Osteoblast (primary cell): Measurements from ENCODE around the gene MAST3. TPM values are rescaled to one million over a fixed set of nuclear protein-coding genes. Genes with fewer than 3 reads are reported as not detected.

ENCODE experiments used
- DNase-seq: peaks from one replicate; pipeline ENCODE4 v3.0.0; 2011; ENCODE audit warnings: low spot score, mixed read lengths; ENCODE audit not compliant: insufficient read length; ENCODE audit errors: missing footprints
- H2AFZ ChIP-seq: 2 replicates; pipeline ENCODE4 v1.6.0; 2011; ENCODE audit warnings: mild to moderate bottlenecking, low read length
- H3K27ac ChIP-seq: 2 replicates; pipeline ENCODE4 v1.5.1; 2011; ENCODE audit warnings: mild to moderate bottlenecking, low read depth, low read length, moderate library complexity
- H3K27me3 ChIP-seq: 2 replicates; pipeline ENCODE4 v1.6.0; 2012; ENCODE audit warnings: mild to moderate bottlenecking, control low read depth, inconsistent platforms, low read length, moderate library complexity; ENCODE audit not compliant: insufficient read depth
- H3K36me3 ChIP-seq: 2 replicates; pipeline ENCODE4 v1.5.1; 2011; ENCODE audit warnings: mild to moderate bottlenecking, low read length, control low read depth, moderate library complexity; ENCODE audit not compliant: insufficient read depth
- H3K4me1 ChIP-seq: 2 replicates; pipeline ENCODE4 v1.5.1; 2011; ENCODE audit warnings: mild to moderate bottlenecking, low read length, control low read depth, moderate library complexity; ENCODE audit not compliant: insufficient read depth
- H3K4me2 ChIP-seq: 2 replicates; pipeline ENCODE4 v1.6.0; 2011; ENCODE audit warnings: mild to moderate bottlenecking, low read length; ENCODE audit not compliant: insufficient read depth
- H3K4me3 ChIP-seq: fragments of 200-600 bp; sonication (generic); 3 replicates; pipeline ENCODE4 v1.5.1; 2012; ENCODE audit warnings: mild to moderate bottlenecking, low read length, inconsistent platforms; ENCODE audit not compliant: insufficient read depth
- H3K79me2 ChIP-seq: 2 replicates; pipeline ENCODE4 v1.6.0; 2012; ENCODE audit warnings: mild to moderate bottlenecking, low read length, control low read depth, inconsistent platforms; ENCODE audit not compliant: insufficient read depth
- H3K9me3 ChIP-seq: 2 replicates; pipeline ENCODE4 v1.5.1; 2011; ENCODE audit warnings: low read depth, low read length, control low read depth
- H4K20me1 ChIP-seq: 2 replicates; pipeline ENCODE4 v1.6.0; 2012; ENCODE audit warnings: mild to moderate bottlenecking, low read length, control low read depth; ENCODE audit not compliant: insufficient read depth
- total RNA-seq: library from RNA; depleted of rRNA; stranded (reverse); fragments of >200 nt; gene quantifications from 2 replicates; pipeline ENCODE4 v1.2.3, GENCODE V29; 2012
- TF ChIP-seq, protein P1 (sequence below): IDR thresholded peaks from 2 replicates; pipeline ENCODE4 v1.5.1; 2011; ENCODE audit warnings: mild to moderate bottlenecking, low read depth, low read length, moderate library complexity; ENCODE audit errors: extremely low read depth

Gene MAST3
- total RNA-seq, 1 donor, result 5.4 TPM

GRCh38 chr19:18119717-18120105, 22.1 kb downstream of the MAST3 start:
- Histone ChIP-seq H3K9me3 (no peaks in the 10 kb centered on the region), H4K20me1 (peaks cover 22% of the 10 kb centered on the region), H2AFZ (no peak overlapping the region), H3K27ac (no peak overlapping the region), H3K36me3 (peaks cover 2% of the 10 kb centered on the region), H3K4me3 (no peak overlapping the region), H3K27me3 (no peaks in the 10 kb centered on the region), H3K79me2 (no peaks in the 10 kb centered on the region), H3K4me2 (no peak overlapping the region), H3K4me1 (peaks cover 17% of the 10 kb centered on the region)
- peak; percentile 74 for DNase-seq
- TF ChIP-seq, protein P1, sequence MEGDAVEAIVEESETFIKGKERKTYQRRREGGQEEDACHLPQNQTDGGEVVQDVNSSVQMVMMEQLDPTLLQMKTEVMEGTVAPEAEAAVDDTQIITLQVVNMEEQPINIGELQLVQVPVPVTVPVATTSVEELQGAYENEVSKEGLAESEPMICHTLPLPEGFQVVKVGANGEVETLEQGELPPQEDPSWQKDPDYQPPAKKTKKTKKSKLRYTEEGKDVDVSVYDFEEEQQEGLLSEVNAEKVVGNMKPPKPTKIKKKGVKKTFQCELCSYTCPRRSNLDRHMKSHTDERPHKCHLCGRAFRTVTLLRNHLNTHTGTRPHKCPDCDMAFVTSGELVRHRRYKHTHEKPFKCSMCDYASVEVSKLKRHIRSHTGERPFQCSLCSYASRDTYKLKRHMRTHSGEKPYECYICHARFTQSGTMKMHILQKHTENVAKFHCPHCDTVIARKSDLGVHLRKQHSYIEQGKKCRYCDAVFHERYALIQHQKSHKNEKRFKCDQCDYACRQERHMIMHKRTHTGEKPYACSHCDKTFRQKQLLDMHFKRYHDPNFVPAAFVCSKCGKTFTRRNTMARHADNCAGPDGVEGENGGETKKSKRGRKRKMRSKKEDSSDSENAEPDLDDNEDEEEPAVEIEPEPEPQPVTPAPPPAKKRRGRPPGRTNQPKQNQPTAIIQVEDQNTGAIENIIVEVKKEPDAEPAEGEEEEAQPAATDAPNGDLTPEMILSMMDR, result no peak

GRCh38 chr19:18120127-18120526, 22.5 kb downstream of the MAST3 start:
- Histone ChIP-seq H3K4me1 (peaks cover 17% of the 10 kb centered on the region), H3K27me3 (no peaks in the 10 kb centered on the region), H3K4me2 (no peak overlapping the region), H3K79me2 (no peaks in the 10 kb centered on the region), H2AFZ (no peak overlapping the region), H3K4me3 (no peak overlapping the region), H3K27ac (no peak overlapping the region), H3K9me3 (no peaks in the 10 kb centered on the region), H4K20me1 (peaks cover 21% of the 10 kb centered on the region), H3K36me3 (peaks cover 2% of the 10 kb centered on the region)
- TF ChIP-seq, protein P1, result no peak
- peak; percentile 81 for DNase-seq

- peaks cover 12% of the 10 kb centered on the region for H3K4me1 ChIP-seq
- peaks cover 16% of the 10 kb centered on the region for H4K20me1 ChIP-seq
- peaks cover 2% of the 10 kb centered on the region for H3K36me3 ChIP-seq
- no peak overlapping the region for H3K4me3 ChIP-seq
- no peaks in the 10 kb centered on the region for H3K27me3 ChIP-seq
- no peaks in the 10 kb centered on the region for H3K79me2 ChIP-seq
- H3K4me2 ChIP-seq, result no peak overlapping the region
- DNase-seq, result no peak
- TF ChIP-seq, protein P1, result no peak
- no peak overlapping the region for H2AFZ ChIP-seq
- no peak overlapping the region for H3K27ac ChIP-seq
- H3K9me3 ChIP-seq, result no peaks in the 10 kb centered on the region
Measured at GRCh38 chr19:18121166-18121565, 23.6 kb downstream of the MAST3 start.

GRCh38 chr19:18122424-18122823, 24.8 kb downstream of the MAST3 start:
- no peaks in the 10 kb centered on the region for H3K27me3 ChIP-seq
- H3K4me2 ChIP-seq, result no peak overlapping the region
- H3K27ac ChIP-seq, result no peak overlapping the region
- DNase-seq, result no peak
- H2AFZ ChIP-seq, result no peak overlapping the region
- no peaks in the 10 kb centered on the region for H3K9me3 ChIP-seq
- no peak overlapping the region for H3K4me3 ChIP-seq
- H3K36me3 ChIP-seq, result peaks cover 2% of the 10 kb centered on the region
- TF ChIP-seq, protein P1, result no peak
- H4K20me1 ChIP-seq, result peaks cover 16% of the 10 kb centered on the region
- no peaks in the 10 kb centered on the region for H3K79me2 ChIP-seq
- peaks cover 8% of the 10 kb centered on the region for H3K4me1 ChIP-seq
